ENCODE measurements around the gene RPLP1.
A peak's percentile ranks its signal among the peaks of the same experiment; 100 is the strongest.

The RPLP1 gene

DNA sequence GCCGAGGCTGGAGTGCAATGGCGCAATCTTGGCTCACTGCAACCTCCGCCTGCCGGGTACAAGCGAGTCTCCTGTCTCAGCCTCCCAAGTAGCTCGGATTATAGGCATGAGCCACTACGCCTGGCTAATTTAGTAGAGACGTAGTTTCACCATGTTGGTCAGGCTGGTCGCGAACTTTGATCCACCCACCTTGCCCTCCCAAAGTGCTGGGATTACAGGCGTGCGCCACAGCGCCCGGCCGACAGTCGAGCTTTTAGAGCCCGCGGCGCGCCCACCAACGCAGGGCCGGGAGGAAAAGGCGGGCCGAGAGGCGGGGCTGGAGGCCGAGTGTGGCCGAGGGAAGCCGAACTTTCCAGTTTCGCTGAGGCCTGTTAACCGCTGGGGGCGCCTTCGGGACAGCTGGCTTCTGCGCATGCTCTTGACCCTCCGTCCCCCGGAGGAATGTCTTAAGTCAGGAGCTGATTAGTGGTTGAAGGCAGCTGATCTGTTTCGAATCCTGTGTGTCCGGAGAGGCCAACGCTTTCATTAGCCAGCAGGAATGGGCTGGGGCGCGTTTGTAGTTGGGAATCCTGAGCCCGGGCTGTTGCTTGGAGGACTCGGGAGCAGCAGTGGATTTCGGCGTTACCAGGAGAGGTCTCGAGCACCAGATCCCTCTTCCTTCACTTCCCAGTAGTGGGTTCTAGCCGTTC lies 10.0 kb downstream of the RPLP1 start:
- Histone ChIP-seq H3K27me3 (ENCODE audit: control insufficient read depth, insufficient read depth, low read length) (no peaks in the 10 kb centered on the region), H3K36me3 (ENCODE audit: control insufficient read depth, insufficient read depth, low read length) (no peaks in the 10 kb centered on the region), H3K9ac (ENCODE audit: low read length) (peak overlapping the region; percentile 88), H3K4me3 (ENCODE audit: low read length) (peak overlapping the region; percentile 75), H3K4me1 (ENCODE audit: control insufficient read depth, insufficient read depth, low read length) (peaks cover 31% of the 10 kb centered on the region), H3K9me3 (ENCODE audit: control insufficient read depth, low read length) (no peaks in the 10 kb centered on the region)

GRCh38 chr15:69463182-69463756 lies 10.7 kb downstream of the RPLP1 start:
- Histone ChIP-seq H3K4me3 (ENCODE audit: low read length) (peak overlapping the region; percentile 75), H3K9me3 (ENCODE audit: control insufficient read depth, low read length) (no peaks in the 10 kb centered on the region), H3K36me3 (ENCODE audit: control insufficient read depth, insufficient read depth, low read length) (no peaks in the 10 kb centered on the region), H3K27me3 (ENCODE audit: control insufficient read depth, insufficient read depth, low read length) (no peaks in the 10 kb centered on the region), H3K9ac (ENCODE audit: low read length) (peak overlapping the region; percentile 88), H3K4me1 (ENCODE audit: control insufficient read depth, insufficient read depth, low read length) (peaks cover 38% of the 10 kb centered on the region)

- Histone ChIP-seq H3K9ac (ENCODE audit: low read length) (no peak overlapping the region), H3K4me1 (ENCODE audit: control insufficient read depth, insufficient read depth, low read length) (peaks cover 51% of the 10 kb centered on the region), H3K4me3 (ENCODE audit: low read length) (no peak overlapping the region)
These were observed 12.6 kb downstream of the RPLP1 start for GRCh38 chr15:69465253-69465652.

GRCh38 chr15:69466733-69467132 lies 14.1 kb downstream of the RPLP1 start:
- Histone ChIP-seq H3K27me3 (ENCODE audit: control insufficient read depth, insufficient read depth, low read length) (no peaks in the 10 kb centered on the region), H3K36me3 (ENCODE audit: control insufficient read depth, insufficient read depth, low read length) (no peaks in the 10 kb centered on the region), H3K4me3 (ENCODE audit: low read length) (no peak overlapping the region), H3K9ac (ENCODE audit: low read length) (no peak overlapping the region), H3K9me3 (ENCODE audit: control insufficient read depth, low read length) (no peaks in the 10 kb centered on the region), H3K4me1 (ENCODE audit: control insufficient read depth, insufficient read depth, low read length) (peaks cover 50% of the 10 kb centered on the region)

More at GRCh38 chr15:69465253-69465652, 12.6 kb downstream of the RPLP1 start:
- Histone ChIP-seq H3K9me3 (ENCODE audit: control insufficient read depth, low read length) (no peaks in the 10 kb centered on the region), H3K27me3 (ENCODE audit: control insufficient read depth, insufficient read depth, low read length) (no peaks in the 10 kb centered on the region), H3K36me3 (ENCODE audit: control insufficient read depth, insufficient read depth, low read length) (no peaks in the 10 kb centered on the region)

DNA sequence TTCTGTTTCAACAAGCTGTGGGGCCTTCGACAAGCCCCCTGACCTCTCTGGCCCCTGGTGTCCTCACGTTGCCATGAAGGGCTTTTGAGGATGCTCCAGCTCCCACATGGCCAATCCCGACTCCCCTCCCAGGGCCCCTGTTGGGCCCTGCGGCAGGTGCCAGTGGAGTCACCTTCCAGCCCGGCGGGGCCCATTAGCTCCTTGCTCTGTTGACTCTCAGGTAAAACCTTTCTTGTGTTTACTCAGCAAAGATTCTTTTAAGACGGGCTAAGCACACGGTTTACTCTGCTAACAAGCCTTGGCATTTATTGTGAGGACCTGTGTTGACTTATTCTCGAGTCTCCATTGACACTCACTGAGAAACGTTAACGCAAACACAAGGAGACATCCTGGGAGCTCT lies 15.0 kb downstream of the RPLP1 start:
- no peaks in the 10 kb centered on the region for H3K9me3 ChIP-seq (ENCODE audit: control insufficient read depth, low read length)

GRCh38 chr15:69468241-69469121 lies 15.9 kb downstream of the RPLP1 start:
- H3K4me1 ChIP-seq (ENCODE audit: control insufficient read depth, insufficient read depth, low read length), result peaks cover 38% of the 10 kb centered on the region
- H3K36me3 ChIP-seq (ENCODE audit: control insufficient read depth, insufficient read depth, low read length), result no peaks in the 10 kb centered on the region
- no peaks in the 10 kb centered on the region for H3K9me3 ChIP-seq (ENCODE audit: control insufficient read depth, low read length)
- no peak overlapping the region for H3K4me3 ChIP-seq (ENCODE audit: low read length)
- no peaks in the 10 kb centered on the region for H3K27me3 ChIP-seq (ENCODE audit: control insufficient read depth, insufficient read depth, low read length)
- H3K9ac ChIP-seq (ENCODE audit: low read length), result no peak overlapping the region

More for the DNA sequence above, 15.0 kb downstream of the RPLP1 start:
- no peak overlapping the region for H3K4me3 ChIP-seq (ENCODE audit: low read length)
- H3K36me3 ChIP-seq (ENCODE audit: control insufficient read depth, insufficient read depth, low read length), result no peaks in the 10 kb centered on the region
- no peaks in the 10 kb centered on the region for H3K27me3 ChIP-seq (ENCODE audit: control insufficient read depth, insufficient read depth, low read length)
- H3K9ac ChIP-seq (ENCODE audit: low read length), result no peak overlapping the region
- H3K4me1 ChIP-seq (ENCODE audit: control insufficient read depth, insufficient read depth, low read length), result peaks cover 44% of the 10 kb centered on the region

DNA sequence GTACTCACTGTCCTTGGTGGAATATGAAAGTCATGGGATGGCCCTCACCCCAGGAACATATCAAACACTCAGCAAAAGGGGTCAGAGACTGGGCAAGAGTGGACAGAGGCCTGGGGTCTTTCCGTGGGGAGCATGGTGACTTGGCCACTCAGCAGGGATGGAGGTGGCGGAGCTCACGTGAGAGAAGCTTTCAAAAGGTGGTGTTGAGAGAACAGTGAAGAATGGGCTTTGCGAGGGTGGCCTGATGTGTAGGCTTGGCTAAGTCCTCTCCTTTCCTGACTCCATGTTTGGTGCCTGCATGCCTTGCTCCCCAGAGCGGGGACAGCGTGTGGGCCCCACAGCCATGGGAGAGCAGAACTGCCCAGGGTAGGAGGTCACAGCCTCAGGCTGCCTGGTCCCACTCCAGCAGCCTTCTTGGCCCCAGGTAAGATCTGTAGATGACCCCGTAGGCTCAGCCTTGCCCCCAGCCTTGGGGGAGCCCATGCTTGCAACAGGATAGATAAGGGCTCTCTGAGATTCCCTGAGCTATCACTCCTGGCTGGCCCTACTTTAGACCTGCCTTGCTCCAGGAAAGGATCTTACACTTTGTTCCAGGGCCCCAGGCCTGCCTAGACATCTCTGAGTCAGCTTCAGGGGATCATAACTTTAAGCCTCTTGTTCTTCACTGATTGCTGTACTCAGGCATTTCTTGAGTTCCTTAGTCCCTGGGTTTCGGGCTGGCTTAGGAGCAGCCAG lies 17.0 kb downstream of the RPLP1 start:
- Histone ChIP-seq H3K9me3 (ENCODE audit: control insufficient read depth, low read length) (no peaks in the 10 kb centered on the region), H3K4me1 (ENCODE audit: control insufficient read depth, insufficient read depth, low read length) (peaks cover 38% of the 10 kb centered on the region), H3K9ac (ENCODE audit: low read length) (no peak overlapping the region), H3K36me3 (ENCODE audit: control insufficient read depth, insufficient read depth, low read length) (no peaks in the 10 kb centered on the region), H3K27me3 (ENCODE audit: control insufficient read depth, insufficient read depth, low read length) (no peaks in the 10 kb centered on the region), H3K4me3 (ENCODE audit: low read length) (no peak overlapping the region)

- H3K4me1 ChIP-seq (ENCODE audit: control insufficient read depth, insufficient read depth, low read length), result peaks cover 26% of the 10 kb centered on the region
- H3K9ac ChIP-seq (ENCODE audit: low read length), result no peak overlapping the region
- no peaks in the 10 kb centered on the region for H3K27me3 ChIP-seq (ENCODE audit: control insufficient read depth, insufficient read depth, low read length)
- H3K36me3 ChIP-seq (ENCODE audit: control insufficient read depth, insufficient read depth, low read length), result no peaks in the 10 kb centered on the region
- H3K4me3 ChIP-seq (ENCODE audit: low read length), result no peak overlapping the region
- H3K9me3 ChIP-seq (ENCODE audit: control insufficient read depth, low read length), result no peaks in the 10 kb centered on the region
These were observed 19.4 kb downstream of the RPLP1 start for GRCh38 chr15:69472046-69472445.

- H3K27me3 ChIP-seq (ENCODE audit: control insufficient read depth, insufficient read depth, low read length), result no peaks in the 10 kb centered on the region
- H3K9ac ChIP-seq (ENCODE audit: low read length), result no peak overlapping the region
- no peaks in the 10 kb centered on the region for H3K36me3 ChIP-seq (ENCODE audit: control insufficient read depth, insufficient read depth, low read length)
- no peak overlapping the region for H3K4me3 ChIP-seq (ENCODE audit: low read length)
- no peaks in the 10 kb centered on the region for H3K9me3 ChIP-seq (ENCODE audit: control insufficient read depth, low read length)
- H3K4me1 ChIP-seq (ENCODE audit: control insufficient read depth, insufficient read depth, low read length), result peaks cover 21% of the 10 kb centered on the region
These were observed 19.9 kb downstream of the RPLP1 start for GRCh38 chr15:69472562-69472961.

DNA sequence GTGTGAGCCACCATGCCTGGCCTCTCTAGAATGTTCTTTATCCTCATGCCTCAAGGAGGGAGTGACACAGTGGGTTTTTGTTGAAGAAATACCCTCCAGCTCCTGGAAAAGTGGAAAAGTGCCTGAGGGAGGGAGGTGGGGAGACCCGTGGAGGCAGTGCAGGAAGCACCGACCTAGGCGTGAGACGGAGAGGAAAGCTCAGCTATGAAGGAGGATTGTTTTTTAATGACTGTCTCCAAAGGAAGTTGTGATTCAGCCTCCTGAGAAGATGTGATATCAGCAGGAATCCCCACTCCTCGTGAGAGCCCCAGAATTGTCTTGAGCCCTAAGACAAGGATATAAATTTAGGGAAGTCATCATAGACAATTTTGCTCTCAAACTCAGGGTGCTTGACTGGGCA lies 21.7 kb downstream of the RPLP1 start:
- no peaks in the 10 kb centered on the region for H3K36me3 ChIP-seq (ENCODE audit: control insufficient read depth, insufficient read depth, low read length)
- H3K9me3 ChIP-seq (ENCODE audit: control insufficient read depth, low read length), result no peaks in the 10 kb centered on the region
- H3K9ac ChIP-seq (ENCODE audit: low read length), result no peak overlapping the region
- H3K4me3 ChIP-seq (ENCODE audit: low read length), result no peak overlapping the region
- H3K4me1 ChIP-seq (ENCODE audit: control insufficient read depth, insufficient read depth, low read length), result peaks cover 3% of the 10 kb centered on the region
- no peaks in the 10 kb centered on the region for H3K27me3 ChIP-seq (ENCODE audit: control insufficient read depth, insufficient read depth, low read length)

GRCh38 chr15:69474846-69475455 lies 22.3 kb downstream of the RPLP1 start:
- Histone ChIP-seq H3K36me3 (ENCODE audit: control insufficient read depth, insufficient read depth, low read length) (no peaks in the 10 kb centered on the region), H3K4me3 (ENCODE audit: low read length) (no peak overlapping the region), H3K4me1 (ENCODE audit: control insufficient read depth, insufficient read depth, low read length) (no peaks in the 10 kb centered on the region), H3K27me3 (ENCODE audit: control insufficient read depth, insufficient read depth, low read length) (no peaks in the 10 kb centered on the region), H3K9ac (ENCODE audit: low read length) (no peak overlapping the region), H3K9me3 (ENCODE audit: control insufficient read depth, low read length) (no peaks in the 10 kb centered on the region)
